BE2C (cell line): ENCODE results near the gene DDX46.

Experiments used
- DNase-seq: peaks from one replicate; pipeline ENCODE4 v3.0.0-alpha.2; 2020
- H3K27me3 ChIP-seq: fragments of 250-450 bp; sonication (Bioruptor Pico); 2 replicates; pipeline ENCODE4 v1.5.1; 2020; ENCODE audit warnings: mild to moderate bottlenecking
- H3K36me3 ChIP-seq: fragments of 250-450 bp; sonication (Bioruptor Pico); 2 replicates; pipeline ENCODE4 v1.5.1; 2020; ENCODE audit warnings: mild to moderate bottlenecking
- H3K4me1 ChIP-seq: fragments of 250-450 bp; sonication (Bioruptor Pico); 2 replicates; pipeline ENCODE4 v1.5.1; 2020
- H3K4me3 ChIP-seq: 2 replicates; pipeline ENCODE4 v1.5.1; 2011; ENCODE audit warnings: low read depth, low read length
- H3K9me3 ChIP-seq: fragments of 250-450 bp; sonication (Bioruptor Pico); 2 replicates; pipeline ENCODE4 v1.5.1; 2020
- TF ChIP-seq, protein P1 (sequence below): IDR thresholded peaks from 2 replicates; pipeline ENCODE4 v1.5.1; 2012; ENCODE audit warnings: mild to moderate bottlenecking, low read depth, low read length

The DDX46 gene

DNA sequence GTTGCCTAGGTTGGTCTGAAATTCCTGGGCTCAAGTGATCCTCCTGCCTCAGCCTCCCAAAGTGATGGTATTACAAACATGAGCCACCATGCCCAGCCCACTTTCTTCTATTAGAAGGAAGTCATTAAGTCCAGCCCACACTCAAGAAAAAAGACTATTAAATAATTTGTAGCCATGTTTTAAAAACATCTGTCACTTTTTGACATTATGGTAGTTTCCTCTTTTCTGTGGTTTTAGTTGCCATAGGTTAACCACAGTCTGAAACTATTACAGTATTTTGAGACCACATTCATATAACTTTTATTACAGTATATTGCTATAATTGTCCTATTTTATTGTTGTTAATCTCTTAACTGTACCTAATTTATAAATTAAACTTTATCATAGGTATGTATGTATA lies 55.2 kb downstream of the DDX46 start:
- H3K4me3 ChIP-seq, result no peak overlapping the region
- TF ChIP-seq, protein P1, sequence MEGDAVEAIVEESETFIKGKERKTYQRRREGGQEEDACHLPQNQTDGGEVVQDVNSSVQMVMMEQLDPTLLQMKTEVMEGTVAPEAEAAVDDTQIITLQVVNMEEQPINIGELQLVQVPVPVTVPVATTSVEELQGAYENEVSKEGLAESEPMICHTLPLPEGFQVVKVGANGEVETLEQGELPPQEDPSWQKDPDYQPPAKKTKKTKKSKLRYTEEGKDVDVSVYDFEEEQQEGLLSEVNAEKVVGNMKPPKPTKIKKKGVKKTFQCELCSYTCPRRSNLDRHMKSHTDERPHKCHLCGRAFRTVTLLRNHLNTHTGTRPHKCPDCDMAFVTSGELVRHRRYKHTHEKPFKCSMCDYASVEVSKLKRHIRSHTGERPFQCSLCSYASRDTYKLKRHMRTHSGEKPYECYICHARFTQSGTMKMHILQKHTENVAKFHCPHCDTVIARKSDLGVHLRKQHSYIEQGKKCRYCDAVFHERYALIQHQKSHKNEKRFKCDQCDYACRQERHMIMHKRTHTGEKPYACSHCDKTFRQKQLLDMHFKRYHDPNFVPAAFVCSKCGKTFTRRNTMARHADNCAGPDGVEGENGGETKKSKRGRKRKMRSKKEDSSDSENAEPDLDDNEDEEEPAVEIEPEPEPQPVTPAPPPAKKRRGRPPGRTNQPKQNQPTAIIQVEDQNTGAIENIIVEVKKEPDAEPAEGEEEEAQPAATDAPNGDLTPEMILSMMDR, result no peak
- peaks cover 75% of the 10 kb centered on the region for H3K36me3 ChIP-seq
- no peaks in the 10 kb centered on the region for H3K4me1 ChIP-seq
- H3K27me3 ChIP-seq, result no peaks in the 10 kb centered on the region
- no peaks in the 10 kb centered on the region for H3K9me3 ChIP-seq
- no peak for DNase-seq

- Histone ChIP-seq H3K27me3 (no peaks in the 10 kb centered on the region), H3K9me3 (no peaks in the 10 kb centered on the region), H3K4me1 (no peaks in the 10 kb centered on the region), H3K36me3 (peaks cover 75% of the 10 kb centered on the region), H3K4me3 (no peak overlapping the region)
- no peak for DNase-seq
- TF ChIP-seq, protein P1, result no peak
Observed at GRCh38 chr5:134817006-134817405, 58.4 kb downstream of the DDX46 start.

DNA sequence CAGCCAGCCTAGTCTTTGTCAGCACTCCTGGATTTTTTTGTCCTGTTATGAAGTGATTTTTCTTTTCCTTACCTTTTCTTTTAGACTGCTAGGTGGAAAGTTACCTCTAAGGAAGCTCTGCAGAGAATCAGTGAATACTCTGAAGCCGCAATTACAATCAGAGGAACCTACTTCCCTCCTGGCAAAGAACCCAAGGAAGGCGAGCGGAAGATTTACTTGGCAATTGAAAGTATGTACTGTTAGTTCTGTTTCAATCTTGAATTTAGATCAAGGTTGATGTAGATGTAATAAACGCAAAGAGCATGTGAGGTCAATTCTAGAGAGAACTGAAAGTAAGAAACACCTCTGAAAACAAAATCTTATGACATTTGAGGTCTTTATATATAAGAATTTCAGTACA lies 60.2 kb downstream of the DDX46 start:
- H3K27me3 ChIP-seq, result no peaks in the 10 kb centered on the region
- H3K9me3 ChIP-seq, result no peaks in the 10 kb centered on the region
- H3K4me3 ChIP-seq, result no peak overlapping the region
- TF ChIP-seq, protein P1, result no peak
- DNase-seq, result no peak
- no peaks in the 10 kb centered on the region for H3K4me1 ChIP-seq
- H3K36me3 ChIP-seq, result peaks cover 74% of the 10 kb centered on the region

DNA sequence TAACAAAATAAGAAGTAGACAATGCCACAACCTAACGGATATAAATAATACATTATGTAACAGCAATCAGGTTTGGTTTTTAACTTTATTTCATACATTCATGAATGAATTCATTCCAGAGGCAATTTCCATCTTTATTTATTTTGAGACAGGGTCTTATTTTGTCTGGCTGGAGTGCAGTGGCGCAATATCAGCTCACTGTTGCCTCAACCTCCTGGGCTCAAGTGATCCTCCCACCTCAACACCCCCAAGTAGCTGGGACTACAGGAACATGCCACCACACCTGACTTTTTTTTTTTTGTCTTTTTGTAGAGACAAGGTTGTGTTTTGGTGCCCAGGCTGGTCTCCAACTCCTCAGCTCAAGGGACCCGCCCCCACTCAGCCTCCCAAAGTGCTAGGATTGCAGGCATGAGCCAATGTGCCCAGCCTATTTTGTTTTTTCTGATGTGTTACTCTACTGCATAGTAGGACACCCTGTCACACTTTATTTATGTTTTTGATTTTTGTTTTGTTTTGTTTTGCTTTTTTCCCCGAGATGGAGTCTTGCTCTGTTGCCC lies 60.9 kb downstream of the DDX46 start:
- Histone ChIP-seq H3K27me3 (no peaks in the 10 kb centered on the region), H3K4me3 (no peak overlapping the region), H3K36me3 (peaks cover 70% of the 10 kb centered on the region), H3K9me3 (no peaks in the 10 kb centered on the region), H3K4me1 (no peaks in the 10 kb centered on the region)
- TF ChIP-seq, protein P1, result no peak
- DNase-seq, result no peak

DNA sequence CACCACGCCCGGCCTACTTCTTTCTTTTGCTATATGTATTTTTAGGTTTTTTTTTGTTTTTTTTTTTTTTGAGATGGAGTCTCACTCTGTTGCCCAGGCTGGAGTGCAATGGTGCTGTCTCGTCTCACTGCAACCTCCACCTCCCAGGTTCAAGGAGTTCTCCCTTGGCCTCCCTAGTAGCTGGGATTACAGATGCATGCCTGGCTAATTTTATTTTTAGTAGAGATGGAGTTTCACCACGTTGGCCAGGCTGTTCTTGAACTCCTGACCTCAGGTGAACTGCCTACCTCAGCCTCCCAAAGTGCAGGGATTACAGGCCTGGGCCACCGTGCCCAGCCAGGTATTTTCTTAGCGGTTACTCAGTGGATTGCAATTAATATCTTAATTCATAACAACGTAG lies 63.3 kb downstream of the DDX46 start:
- H3K4me1 ChIP-seq, result no peaks in the 10 kb centered on the region
- no peak overlapping the region for H3K4me3 ChIP-seq
- H3K9me3 ChIP-seq, result no peaks in the 10 kb centered on the region
- DNase-seq, result no peak
- H3K27me3 ChIP-seq, result no peaks in the 10 kb centered on the region
- TF ChIP-seq, protein P1, result no peak
- H3K36me3 ChIP-seq, result peaks cover 59% of the 10 kb centered on the region

GRCh38 chr5:134824681-134825080 lies 66.1 kb downstream of the DDX46 start:
- TF ChIP-seq, protein P1, result no peak
- H3K9me3 ChIP-seq, result no peaks in the 10 kb centered on the region
- no peak for DNase-seq
- H3K27me3 ChIP-seq, result no peaks in the 10 kb centered on the region
- H3K4me1 ChIP-seq, result no peaks in the 10 kb centered on the region
- H3K4me3 ChIP-seq, result no peak overlapping the region
- H3K36me3 ChIP-seq, result peaks cover 66% of the 10 kb centered on the region
